H7 (cell line): ENCODE data around the gene POLR3E. TPM values are rescaled to one million over a fixed set of nuclear protein-coding genes. Genes with fewer than 3 reads are reported as not detected.
"Not testable (repeated sequence)": the region's sequence is repeated elsewhere in the genome, so short reads cannot be mapped to it uniquely, and the experiment has no call there.

Experiments used
- DNase-seq: peaks from one replicate; pipeline ENCODE4 v3.0.0; 2012
- H3K27me3 ChIP-seq: 2 replicates; pipeline ENCODE4 v1.6.0; 2011; ENCODE audit warnings: mild to moderate bottlenecking, low read length; ENCODE audit not compliant: control insufficient read depth, insufficient read depth
- H3K36me3 ChIP-seq: replicated peaks from 2 replicates; pipeline ENCODE4 v1.5.1; 2011; ENCODE audit warnings: low read length; ENCODE audit not compliant: control insufficient read depth, insufficient read depth
- H3K4me3 ChIP-seq: 2 replicates; pipeline ENCODE4 v1.5.1; 2011; ENCODE audit warnings: low read depth, mild to moderate bottlenecking, control low read depth, low read length, moderate library complexity; ENCODE audit not compliant: insufficient read depth
- total RNA-seq: library from RNA; depleted of rRNA; stranded (reverse); fragments of >200 nt; shearing (Covaris generic); gene quantifications from 2 replicates; pipeline ENCODE4 v1.2.3, GENCODE V29; 2014

The POLR3E gene
- total RNA-seq, 1 experiment from 2014 or later, result 91.5 TPM

DNA sequence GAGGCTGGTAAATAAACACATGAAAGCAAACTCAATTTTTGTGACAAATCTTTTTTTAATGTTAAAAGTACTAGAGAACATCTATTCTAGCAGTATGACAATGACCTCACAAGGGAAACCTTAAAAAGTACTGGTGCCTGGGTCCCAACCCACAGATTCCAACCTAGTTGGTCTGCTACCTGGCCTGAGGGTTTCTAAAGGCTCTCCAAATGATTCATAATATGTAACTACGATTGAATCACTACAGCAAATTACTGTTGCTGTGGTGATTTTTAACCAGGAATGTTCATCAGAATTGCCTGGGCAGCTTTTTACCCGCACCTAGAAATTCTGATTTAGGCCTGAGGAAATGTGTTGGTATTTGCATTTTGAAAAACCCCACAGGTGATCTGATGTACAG is 51.1 kb downstream of the POLR3E start:
- H3K36me3 ChIP-seq, result peaks cover 32% of the 10 kb centered on the region
- H3K4me3 ChIP-seq, result no peak overlapping the region
- H3K27me3 ChIP-seq, result no peaks in the 10 kb centered on the region
- no peak for DNase-seq

DNA sequence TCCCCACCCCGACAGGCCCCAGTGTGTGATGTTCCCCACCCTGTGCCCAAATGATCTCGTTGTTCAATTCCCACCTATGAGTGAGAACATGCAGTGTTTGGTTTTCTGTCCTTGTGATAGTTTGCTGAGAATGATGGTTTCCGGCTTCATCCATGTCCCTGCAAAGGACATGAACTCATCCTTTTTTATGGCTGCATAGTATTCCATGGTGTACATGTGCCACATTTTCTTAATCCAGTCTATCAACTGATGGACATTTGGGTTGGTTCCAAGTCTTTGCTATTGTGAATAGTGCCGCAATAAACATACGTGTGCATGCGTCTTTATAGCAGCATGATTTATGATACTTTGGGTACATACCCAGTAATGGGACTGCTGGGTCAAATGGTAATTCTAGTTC is 53.8 kb downstream of the POLR3E start:
- not testable (repeated sequence) for H3K4me3 ChIP-seq, H3K27me3 ChIP-seq, DNase-seq
- H3K36me3 ChIP-seq, result peaks cover 32% of the 10 kb centered on the region

DNA sequence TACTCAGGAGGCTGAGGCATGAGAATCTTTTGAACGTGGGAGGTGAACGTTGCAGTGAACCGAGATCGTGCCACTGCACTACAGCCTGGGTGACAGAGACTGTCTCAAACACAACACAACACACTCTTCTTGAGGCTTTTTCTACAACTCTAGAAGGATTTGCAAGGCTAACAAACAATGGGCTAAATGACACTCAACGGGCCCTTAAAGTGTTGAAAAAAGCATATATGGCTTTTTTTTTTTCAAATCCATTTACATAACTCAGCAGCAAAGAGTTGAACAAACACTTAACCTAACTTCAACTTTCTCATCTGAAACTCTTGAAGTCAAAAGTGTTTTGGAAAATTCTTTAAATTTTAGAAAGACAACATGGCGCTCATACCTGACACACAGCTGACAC is 54.9 kb downstream of the POLR3E start:
- no peak for DNase-seq

DNA sequence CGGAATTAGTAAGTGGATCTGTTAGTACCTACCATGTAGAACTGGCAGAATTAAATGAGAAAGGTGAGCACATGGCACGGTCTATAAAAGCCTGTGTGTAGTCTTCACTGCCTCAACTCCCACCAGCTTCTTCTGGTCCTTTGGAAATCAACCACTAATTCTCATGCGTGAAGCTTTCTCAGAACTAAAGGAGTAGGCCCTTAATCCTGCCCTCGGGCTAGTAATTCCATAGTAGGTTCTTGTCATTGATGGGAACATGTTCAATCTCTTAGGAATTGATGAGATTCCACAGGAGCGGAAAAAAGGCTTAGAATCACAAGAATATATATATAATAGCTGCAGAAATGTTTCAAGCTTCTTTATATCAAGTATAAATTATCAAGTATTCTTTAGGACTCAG is 55.5 kb downstream of the POLR3E start:
- DNase-seq, result no peak
- H3K27me3 ChIP-seq, result no peaks in the 10 kb centered on the region
- no peak overlapping the region for H3K4me3 ChIP-seq
- H3K36me3 ChIP-seq, result peaks cover 18% of the 10 kb centered on the region

More for the DNA sequence above, 54.9 kb downstream of the POLR3E start:
- Histone ChIP-seq H3K4me3 (no peak overlapping the region), H3K36me3 (peaks cover 23% of the 10 kb centered on the region), H3K27me3 (no peaks in the 10 kb centered on the region)

DNA sequence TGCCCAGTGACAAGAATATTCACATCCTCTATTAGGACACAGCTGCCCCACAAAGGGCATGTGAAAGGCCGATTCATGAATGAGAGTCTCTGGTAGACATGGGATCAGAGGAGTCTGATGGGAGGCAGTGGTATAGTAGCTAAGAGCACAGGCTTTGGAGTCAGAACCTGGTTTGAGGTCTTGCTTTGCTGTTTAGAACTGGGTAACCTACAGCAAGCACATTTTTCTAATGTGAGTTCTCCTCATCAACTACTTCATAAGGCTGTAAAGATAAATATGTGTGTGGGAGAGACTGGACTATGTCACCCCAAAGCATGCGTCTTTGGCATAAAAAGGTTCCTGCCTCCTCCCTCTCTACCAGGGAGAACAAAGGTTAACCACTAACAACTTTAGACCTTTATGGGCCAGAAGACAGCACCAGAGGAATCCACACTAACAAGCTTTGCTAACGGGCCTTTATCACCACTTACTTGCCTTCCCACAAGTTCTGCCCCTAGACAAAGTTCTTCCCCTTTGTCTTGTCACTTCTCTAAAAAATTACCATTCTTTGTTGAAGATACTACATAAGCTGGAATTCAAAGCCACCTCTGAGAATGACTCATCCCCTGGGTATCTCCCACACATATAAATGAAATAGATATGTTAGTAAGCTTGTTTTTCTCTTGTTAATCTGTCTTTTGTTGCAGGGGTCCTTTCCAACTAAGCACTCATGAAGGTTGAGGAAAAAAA is 56.1 kb downstream of the POLR3E start:
- no peak for DNase-seq
- Histone ChIP-seq H3K4me3 (no peak overlapping the region), H3K27me3 (no peaks in the 10 kb centered on the region), H3K36me3 (peaks cover 15% of the 10 kb centered on the region)

DNA sequence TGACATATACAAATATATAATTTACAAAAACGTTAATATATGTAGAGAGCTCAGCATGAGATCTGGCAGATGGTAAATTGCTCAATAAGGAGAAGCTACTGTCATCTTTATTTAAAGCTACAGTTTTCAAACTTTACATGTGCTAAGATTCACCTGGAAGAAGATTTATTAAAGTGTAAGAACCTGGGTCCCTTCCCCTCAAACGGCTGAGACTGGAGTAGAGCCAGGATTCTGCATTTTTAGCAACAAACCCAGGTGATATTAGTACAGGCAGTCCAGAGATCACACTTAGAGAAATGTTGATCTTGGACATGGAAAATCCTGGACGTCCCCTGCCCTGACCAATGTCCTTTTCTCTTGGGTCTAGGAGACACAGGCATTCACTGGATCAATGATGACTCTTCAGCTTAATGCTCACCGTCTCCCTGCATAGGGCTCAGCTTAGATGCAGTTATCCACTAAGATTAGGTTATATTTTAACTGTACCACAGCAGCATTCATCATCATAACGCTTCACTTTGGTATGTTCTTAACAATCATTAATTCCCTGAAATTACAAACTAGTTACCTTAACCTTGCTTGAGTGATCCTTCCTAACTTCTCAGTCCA is 56.8 kb downstream of the POLR3E start:
- peaks cover 12% of the 10 kb centered on the region for H3K36me3 ChIP-seq
- H3K4me3 ChIP-seq, result no peak overlapping the region
- no peak for DNase-seq
- H3K27me3 ChIP-seq, result no peaks in the 10 kb centered on the region

DNA sequence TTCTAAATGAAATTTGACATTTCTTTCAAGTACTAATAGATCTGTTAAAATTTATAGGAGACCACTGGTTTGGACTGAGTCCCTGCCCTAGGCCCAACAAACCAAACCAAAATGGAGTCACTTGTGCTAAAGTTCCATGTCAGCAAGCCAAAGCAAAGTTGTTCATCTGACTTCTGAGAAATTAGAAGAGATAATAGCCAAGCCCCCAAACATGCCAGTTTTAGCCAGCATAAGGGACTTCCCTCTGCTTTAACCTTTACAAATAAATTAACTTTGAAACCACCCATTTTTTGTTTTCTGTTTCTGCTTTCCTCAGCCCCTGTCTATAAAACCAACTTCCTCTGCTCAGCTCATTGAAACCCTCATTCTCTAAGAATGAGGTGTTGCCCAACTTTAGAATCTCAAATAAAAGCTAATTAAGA is 58.3 kb downstream of the POLR3E start:
- DNase-seq, result no peak
- Histone ChIP-seq H3K36me3 (peaks cover 5% of the 10 kb centered on the region; the same call in 1 of the 2 replicates), H3K27me3 (no peaks in the 10 kb centered on the region), H3K4me3 (no peak overlapping the region)

DNA sequence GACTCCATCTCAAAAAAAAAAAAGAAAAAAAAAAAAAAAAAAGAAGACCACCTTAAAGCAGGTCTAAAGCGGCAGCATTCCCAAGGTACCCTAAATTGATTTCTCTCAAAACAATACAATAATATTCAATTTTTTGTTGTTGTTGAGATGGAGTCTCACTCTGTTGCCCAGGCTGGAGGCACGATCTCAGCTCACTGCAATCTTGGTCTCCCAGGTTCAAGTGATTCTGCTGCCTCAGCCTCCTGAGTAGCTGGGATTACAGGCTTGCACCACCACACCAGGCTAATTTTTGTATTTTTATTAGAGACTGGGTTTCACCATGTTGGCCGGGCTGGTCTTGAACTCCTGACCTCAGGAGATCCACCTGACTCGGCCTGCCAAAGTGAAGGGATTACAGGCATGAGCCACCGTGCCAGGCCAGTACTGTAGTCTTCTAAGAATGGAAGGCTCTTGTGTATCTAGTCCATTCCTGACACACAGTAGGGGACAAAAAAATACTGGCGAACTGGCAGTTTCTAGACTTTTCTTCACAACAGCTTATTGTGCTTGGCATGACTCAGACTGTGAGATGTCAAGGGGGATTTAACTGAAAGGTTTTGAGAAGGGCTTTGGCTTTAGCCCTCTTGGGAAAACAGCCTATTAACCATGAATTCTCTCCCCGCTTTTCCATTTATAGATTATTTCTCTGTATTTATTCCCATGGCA is 59.9 kb downstream of the POLR3E start:
- peaks cover 3% of the 10 kb centered on the region; the same call in 1 of the 2 replicates for H3K36me3 ChIP-seq
- no peak overlapping the region for H3K4me3 ChIP-seq
- H3K27me3 ChIP-seq, result no peaks in the 10 kb centered on the region
- DNase-seq, result no peak

DNA sequence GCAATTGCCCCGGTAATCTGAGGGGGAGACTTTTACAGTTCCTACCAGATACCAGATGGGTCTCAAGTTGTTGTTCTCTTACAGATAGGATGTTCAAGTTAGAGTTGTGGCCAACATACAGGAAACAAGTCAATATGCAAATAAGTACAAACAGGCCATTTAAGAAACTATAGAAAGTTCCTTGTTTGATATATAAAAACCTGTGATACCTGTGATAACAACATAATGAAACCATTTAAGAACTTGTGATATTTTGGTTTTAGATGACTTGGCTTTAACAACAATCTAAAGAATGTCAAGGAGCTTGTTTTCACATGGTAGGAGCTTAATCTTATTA is 60.4 kb downstream of the POLR3E start:
- peaks cover 2% of the 10 kb centered on the region for H3K36me3 ChIP-seq
- no peak overlapping the region for H3K4me3 ChIP-seq
- no peaks in the 10 kb centered on the region for H3K27me3 ChIP-seq
- no peak for DNase-seq

DNA sequence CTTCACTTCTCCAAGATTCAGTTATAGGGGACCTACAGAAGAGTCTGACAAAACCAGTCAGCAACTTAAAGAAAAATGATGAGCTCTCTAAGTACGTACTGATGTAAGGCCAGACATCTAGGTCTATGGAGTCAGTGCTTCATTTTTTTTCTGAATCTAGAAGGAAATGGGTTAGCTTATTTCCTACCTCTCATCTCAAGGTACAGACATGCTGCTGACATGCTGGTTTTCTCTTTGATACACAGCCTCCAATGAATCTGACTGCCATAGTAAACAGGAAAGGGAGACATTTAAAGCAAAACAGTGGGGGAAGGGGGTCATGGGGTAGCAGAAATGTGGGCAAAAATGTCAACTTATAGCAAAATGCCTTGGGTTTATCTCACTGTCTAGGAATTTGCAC is 60.8 kb downstream of the POLR3E start:
- DNase-seq, result no peak
- H3K36me3 ChIP-seq, result peaks cover 2% of the 10 kb centered on the region; the same call in 1 of the 2 replicates
- no peak overlapping the region for H3K4me3 ChIP-seq
- H3K27me3 ChIP-seq, result no peaks in the 10 kb centered on the region

DNA sequence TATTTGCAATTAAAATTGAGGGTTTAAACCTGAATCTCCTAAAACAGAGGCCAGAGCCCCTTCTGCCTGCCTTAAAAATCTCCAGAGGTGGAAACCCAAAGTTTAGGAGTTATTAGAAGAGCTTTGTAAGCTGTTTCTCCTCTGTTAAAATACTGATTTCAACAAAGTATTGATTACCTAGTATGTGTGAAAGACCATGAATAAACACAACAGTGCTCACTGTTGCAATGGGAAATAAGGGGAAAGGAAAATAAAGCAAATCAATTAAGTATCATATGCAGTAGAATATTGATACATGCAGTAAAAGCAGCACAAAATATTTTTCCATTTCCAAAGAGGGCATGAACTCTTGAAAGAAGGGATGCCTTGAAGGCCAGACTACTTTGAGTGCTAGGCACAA is 62.5 kb downstream of the POLR3E start:
- DNase-seq, result no peak
- Histone ChIP-seq H3K27me3 (no peaks in the 10 kb centered on the region), H3K4me3 (no peak overlapping the region), H3K36me3 (peaks cover 8% of the 10 kb centered on the region)

DNA sequence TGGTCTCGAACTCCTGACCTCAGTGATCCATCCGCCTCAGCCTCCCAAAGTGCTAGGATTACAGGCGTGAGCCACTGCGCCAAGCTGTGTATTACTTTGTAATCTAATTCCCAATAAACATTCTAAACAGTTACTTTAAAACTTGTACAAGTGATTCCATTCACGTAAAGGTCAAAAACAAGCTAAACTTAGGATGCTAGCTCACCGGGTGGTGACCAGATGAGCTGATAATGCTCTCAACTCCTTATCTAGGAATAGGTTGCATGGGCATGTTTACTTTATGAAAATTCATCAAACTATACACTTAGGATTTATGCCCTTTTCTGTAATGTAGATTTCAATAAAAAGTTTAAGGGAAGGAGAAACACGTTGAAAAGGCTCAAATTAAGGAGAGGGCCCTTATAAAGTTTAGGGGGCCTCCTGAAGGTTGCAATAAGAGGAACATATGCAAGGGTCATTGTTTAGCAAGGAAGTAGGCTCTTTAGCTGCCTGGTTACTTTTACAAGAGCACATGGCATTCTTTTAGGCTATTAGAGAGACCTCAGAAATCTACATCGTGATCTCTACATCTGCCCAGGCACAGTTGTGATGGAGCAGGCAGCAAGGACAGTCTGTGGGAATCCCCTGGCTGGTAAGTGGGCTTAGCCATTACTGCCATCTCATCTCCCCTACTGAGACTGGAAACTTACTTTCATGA is 63.9 kb downstream of the POLR3E start:
- peaks cover 11% of the 10 kb centered on the region for H3K36me3 ChIP-seq

DNA sequence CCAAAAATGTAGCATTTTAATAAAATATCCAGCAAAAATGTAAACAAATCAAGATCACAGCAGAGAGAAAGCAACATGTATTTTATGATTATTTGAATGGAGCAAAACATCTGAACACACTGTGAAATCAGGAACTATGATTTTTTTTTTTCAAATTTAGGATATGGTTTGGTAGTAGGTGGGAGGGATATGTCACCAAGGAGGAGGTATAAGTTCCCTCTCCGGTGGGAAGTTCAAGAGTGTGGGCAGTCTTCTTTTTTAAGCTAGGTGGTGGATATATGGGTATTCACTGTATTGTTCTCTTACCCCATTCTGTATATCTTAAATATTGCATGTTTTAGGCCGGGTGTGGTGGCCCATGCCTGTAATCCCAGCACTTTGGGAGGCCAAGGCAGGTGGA is 67.0 kb downstream of the POLR3E start:
- Histone ChIP-seq H3K36me3 (peaks cover 11% of the 10 kb centered on the region), H3K4me3 (no peak overlapping the region), H3K27me3 (no peaks in the 10 kb centered on the region)
- DNase-seq, result no peak

More for the DNA sequence above, 63.9 kb downstream of the POLR3E start:
- no peak for DNase-seq
- Histone ChIP-seq H3K27me3 (no peaks in the 10 kb centered on the region), H3K4me3 (no peak overlapping the region)

DNA sequence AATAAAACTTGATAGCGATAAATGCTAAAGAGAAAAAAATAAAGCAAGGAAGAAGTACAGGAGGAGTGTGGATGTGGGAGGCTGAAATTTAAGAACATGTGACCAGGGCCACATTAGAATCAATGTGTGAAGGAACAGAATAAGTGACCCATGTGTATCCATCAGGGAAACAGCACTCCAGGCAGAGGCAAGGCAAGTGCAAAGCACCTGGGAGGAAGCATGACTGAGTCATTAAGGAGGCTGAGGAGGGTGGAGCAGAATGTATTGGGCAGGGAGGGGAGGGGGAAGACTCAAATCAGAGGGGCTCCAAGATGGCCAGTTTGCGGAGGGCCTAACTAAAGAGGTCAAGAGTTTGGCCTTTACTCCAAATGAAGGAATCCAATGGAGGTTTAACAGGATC is 69.2 kb downstream of the POLR3E start:
- Histone ChIP-seq H3K36me3 (peaks cover 10% of the 10 kb centered on the region), H3K4me3 (no peak overlapping the region), H3K27me3 (no peaks in the 10 kb centered on the region)
- no peak for DNase-seq
